HepG2 (cell line): ENCODE data around the gene RARG. TPM values are rescaled to one million over a fixed set of nuclear protein-coding genes. Genes with fewer than 3 reads are reported as not detected.

Experiments used
- AHR ChIP-seq: IDR thresholded peaks from 2 replicates; pipeline ENCODE4 v1.6.1; 2018; ENCODE audit warnings: missing genetic modification reagents, missing compliant biosample characterization
- ATF3 ChIP-seq: sonication (generic); formaldehyde crosslinking; IDR thresholded peaks from 2 replicates; pipeline ENCODE4 v1.4.0; 2020; ENCODE audit warnings: missing genetic modification reagents
- CREB1 ChIP-seq, 2 experiments: fragments of 450-650 bp in 1 of 2; IDR thresholded peaks; 2 replicates each; pipeline ENCODE4 v1.6.1; 2016 to 2017; ENCODE audit warnings: control low read depth in 1 of 2, mild to moderate bottlenecking in 1 of 2, missing compliant biosample characterization in 1 of 2, missing genetic modification characterization in 1 of 2
- DNMT3B ChIP-seq: conservative IDR thresholded peaks from 2 replicates; pipeline ENCODE4 v1.6.1; 2016; ENCODE audit warnings: missing biosample characterization, control low read depth
- MAFF ChIP-seq: IDR thresholded peaks from 2 replicates; pipeline ENCODE4 v1.6.1; 2011; ENCODE audit warnings: low read depth, low read length, improper control_type of control experiment
- PATZ1 ChIP-seq: sonication (generic); formaldehyde crosslinking; IDR thresholded peaks from 2 replicates; pipeline ENCODE4 v1.4.0; 2020; ENCODE audit warnings: missing genetic modification reagents
- PHF20 ChIP-seq: sonication (generic); formaldehyde crosslinking; IDR thresholded peaks from 2 replicates; pipeline ENCODE4 v1.5.0; 2020; ENCODE audit warnings: mild to moderate bottlenecking, missing genetic modification reagents
- RFX1 ChIP-seq: fragments of 450-650 bp; IDR thresholded peaks from 2 replicates; pipeline ENCODE4 v1.6.1; 2017
- SATB2 ChIP-seq: sonication (generic); formaldehyde crosslinking; IDR thresholded peaks from 2 replicates; pipeline ENCODE4 v1.5.0; 2020; ENCODE audit warnings: missing genetic modification reagents
- SMAD1 ChIP-seq: sonication (generic); formaldehyde crosslinking; IDR thresholded peaks from 2 replicates; pipeline ENCODE4 v1.4.0; 2020; ENCODE audit warnings: missing genetic modification reagents, low read depth, mild to moderate bottlenecking, borderline replicate concordance
- SOX6 ChIP-seq, 2 experiments: fragments of 450-650 bp in 1 of 2; sonication (generic) in 1 of 2; formaldehyde crosslinking in 1 of 2; IDR thresholded peaks; 2 replicates each; pipeline versions ENCODE4 v1.4.0 to v1.6.1; 2017 to 2020; ENCODE audit warnings: antibody characterized with exemption in 1 of 2, mild to moderate bottlenecking in 1 of 2, missing genetic modification reagents in 1 of 2
- SPEN ChIP-seq: sonication (generic); formaldehyde crosslinking; IDR thresholded peaks from 2 replicates; pipeline ENCODE4 v1.5.1; 2020; ENCODE audit warnings: low read depth, mild to moderate bottlenecking, missing genetic modification reagents
- SRSF1 ChIP-seq: fragments of 200-400 bp; formaldehyde crosslinking; optimal IDR thresholded peaks from 2 replicates; pipeline ENCODE3; 2017; ENCODE audit warnings: mild to moderate bottlenecking, low read depth, low read length, moderate library complexity
- SRSF9 ChIP-seq: fragments of 200-400 bp; formaldehyde crosslinking; IDR thresholded peaks from 2 replicates; pipeline ENCODE4 v1.6.1; 2018; ENCODE audit warnings: borderline replicate concordance, mild to moderate bottlenecking, low read depth, low read length; ENCODE audit not compliant: insufficient read depth, poor library complexity, severe bottlenecking
- ZBTB1 ChIP-seq: sonication (generic); formaldehyde crosslinking; IDR thresholded peaks from 2 replicates; pipeline ENCODE4 v1.4.0; 2020; ENCODE audit warnings: missing genetic modification reagents, borderline replicate concordance
- ZBTB21 ChIP-seq: sonication (generic); formaldehyde crosslinking; IDR thresholded peaks from 2 replicates; pipeline ENCODE4 v1.4.0; 2020; ENCODE audit warnings: missing genetic modification reagents
- ZMAT3 ChIP-seq: sonication (generic); formaldehyde crosslinking; conservative IDR thresholded peaks from 2 replicates; pipeline ENCODE4 v1.7.0; 2021; ENCODE audit warnings: missing genetic modification reagents
- ZMYM4 ChIP-seq: sonication (generic); formaldehyde crosslinking; IDR thresholded peaks from 2 replicates; pipeline ENCODE4 v1.8.1; 2023; ENCODE audit warnings: mild to moderate bottlenecking, missing genetic modification reagents
- ZNF253 ChIP-seq: sonication (generic); formaldehyde crosslinking; IDR thresholded peaks from 2 replicates; pipeline ENCODE4 v1.8.0; 2022; ENCODE audit warnings: mild to moderate bottlenecking, missing genetic modification reagents, borderline replicate concordance
- ZNF569 ChIP-seq: sonication (generic); formaldehyde crosslinking; IDR thresholded peaks from 2 replicates; pipeline ENCODE4 v1.5.0; 2020; ENCODE audit warnings: mild to moderate bottlenecking, missing genetic modification reagents, moderate library complexity, borderline replicate concordance
- ZNF710 ChIP-seq: sonication (generic); formaldehyde crosslinking; IDR thresholded peaks from 2 replicates; pipeline ENCODE4 v1.5.0; 2020; ENCODE audit warnings: mild to moderate bottlenecking, missing genetic modification reagents, borderline replicate concordance
- ZNF75D ChIP-seq: sonication (generic); formaldehyde crosslinking; IDR thresholded peaks from 2 replicates; pipeline ENCODE4 v1.8.1; 2023; ENCODE audit warnings: missing genetic modification reagents, mild to moderate bottlenecking, borderline replicate concordance
- ZNF790 ChIP-seq: sonication (generic); formaldehyde crosslinking; IDR thresholded peaks from 2 replicates; pipeline ENCODE4 v1.8.0; 2022; ENCODE audit warnings: missing genetic modification reagents, mild to moderate bottlenecking, borderline replicate concordance
- ZNF883 ChIP-seq: sonication (generic); formaldehyde crosslinking; IDR thresholded peaks from 2 replicates; pipeline ENCODE4 v1.5.1; 2020; ENCODE audit warnings: mild to moderate bottlenecking, missing genetic modification reagents; ENCODE audit errors: not compliant biosample characterization
- polyA plus RNA-seq, 8 experiments: library from polyadenylated mRNA; depleted of rRNA in 3 of 8; stranded (reverse) in 7 of 8; unstranded in 1 of 8; fragments of >200 nt; fragmentation: Illumina TruSeq in 4 of 8; extraction: Trizol in 4 of 8; gene quantifications; 2 replicates each; pipeline versions ENCODE4 v1.2.1 to v1.2.3, GENCODE V29; 2011 to 2016; ENCODE audit warnings: low read depth in 4 of 8, missing spikeins in 1 of 8, mixed read lengths in 1 of 8; ENCODE audit not compliant: insufficient read depth in 1 of 8
- total RNA-seq, 5 experiments: library from RNA; depleted of rRNA; stranded (reverse); fragments of >200 nt; fragmentation: Illumina TruSeq; extraction: Trizol; gene quantifications; 2 replicates each; pipeline ENCODE4 v1.2.3, GENCODE V29; 2016; ENCODE audit warnings: low read depth in 1 of 5

RARG gene
- total and polyA plus RNA-seq, 2 of the 13 experiments (the other 11 are each of a cell fraction or from before 2014, with no cell fraction given): 0.77 to 1.5 TPM

- TF ChIP-seq DNMT3B (CRISPR knock-in tag) (no peak), ZBTB21 (CRISPR knock-in tag) (no peak), ZMYM4 (CRISPR knock-in tag) (peak; percentile 53; the same call in 1 of the 2 replicates), MAFF (no peak), ZBTB1 (no peak), ATF3 (CRISPR knock-in tag) (no peak), PHF20 (CRISPR knock-in tag) (peak; percentile 61; the same call in 1 of the 2 replicates), SOX6 (IDR thresholded peaks at IDR 0.05) (no peak), SOX6 (CRISPR knock-in tag; IDR thresholded peaks at IDR 0.05) (peak; percentile 34), SMAD1 (CRISPR knock-in tag) (no peak), SATB2 (no peak), ZNF883 (CRISPR knock-in tag) (no peak), ZNF569 (CRISPR knock-in tag) (no peak), SRSF9 (no peak), RFX1 (no peak), ZNF75D (CRISPR knock-in tag) (no peak), SRSF1 (peak; percentile 35), ZNF253 (CRISPR knock-in tag) (no peak), AHR (CRISPR knock-in tag) (no peak), ZNF710 (CRISPR knock-in tag) (no peak), SPEN (CRISPR knock-in tag) (no peak; the same call in 1 of the 2 replicates), CREB1 (IDR thresholded peaks at IDR 0.05) (0 out of 2 replicates have a peak, but pooled peaks have one; percentile 25), CREB1 (CRISPR knock-in tag; IDR thresholded peaks at IDR 0.05) (no peak; the same call in 1 of the 2 replicates), ZNF790 (CRISPR knock-in tag) (no peak), PATZ1 (peak; percentile 89), ZMAT3 (0 out of 2 replicates have a peak, but pooled peaks have one; percentile 35)
These were observed 10.6 kb downstream of the RARG start (continued) for GRCh38 chr12:53221203-53222080.
